H9 (cell line): ENCODE results near the gene RORB. TPM values are rescaled to one million over a fixed set of nuclear protein-coding genes. Genes with fewer than 3 reads are reported as not detected.

Experiments
- DNase-seq: peaks from one replicate; pipeline ENCODE4 v3.0.0-alpha.2; 2017
- H2AFZ ChIP-seq: one replicate; pipeline ENCODE4 v1.6.1; 2013; ENCODE audit warnings: mild to moderate bottlenecking, low read length, control low read depth, moderate library complexity
- H2AK5ac ChIP-seq: 2 replicates; pipeline ENCODE4 v1.6.1; 2013; ENCODE audit warnings: low read length, control low read depth, mixed read lengths; ENCODE audit not compliant: insufficient read length
- H2BK120ac ChIP-seq: one replicate; pipeline ENCODE4 v1.6.1; 2013; ENCODE audit warnings: low read depth, mild to moderate bottlenecking, low read length, control low read depth, inconsistent platforms; ENCODE audit not compliant: poor library complexity, severe bottlenecking
- H2BK12ac ChIP-seq: 2 replicates; pipeline ENCODE4 v1.6.1; 2013; ENCODE audit warnings: low read length, control low read depth, mixed read lengths, low read depth; ENCODE audit not compliant: insufficient read length
- H2BK15ac ChIP-seq: 2 replicates; pipeline ENCODE4 v1.6.1; 2013; ENCODE audit warnings: low read depth, low read length, control low read depth
- H2BK20ac ChIP-seq: one replicate; pipeline ENCODE4 v1.6.1; 2013; ENCODE audit warnings: low read depth, mild to moderate bottlenecking, low read length, control low read depth, inconsistent platforms; ENCODE audit not compliant: poor library complexity, severe bottlenecking
- H2BK5ac ChIP-seq: 2 replicates; pipeline ENCODE4 v1.6.1; 2013; ENCODE audit warnings: low read length, control low read depth, mixed read lengths; ENCODE audit not compliant: insufficient read length
- H3K14ac ChIP-seq: 2 replicates; pipeline ENCODE4 v1.6.1; 2013; ENCODE audit warnings: low read length, control low read depth; ENCODE audit not compliant: insufficient read depth
- H3K18ac ChIP-seq: 2 replicates; pipeline ENCODE4 v1.6.1; 2013; ENCODE audit warnings: low read depth, mild to moderate bottlenecking, mixed read lengths, low read length, control low read depth; ENCODE audit not compliant: insufficient read length
- H3K23ac ChIP-seq: 2 replicates; pipeline ENCODE4 v1.6.1; 2013; ENCODE audit warnings: low read length, control low read depth, mixed read lengths, low read depth; ENCODE audit not compliant: insufficient read length
- H3K23me2 ChIP-seq: 2 replicates; pipeline ENCODE4 v1.6.1; 2013; ENCODE audit warnings: low read depth, mild to moderate bottlenecking, mixed read lengths, low read length, control low read depth; ENCODE audit not compliant: insufficient read length, poor library complexity, severe bottlenecking
- H3K27ac ChIP-seq: 2 replicates; pipeline ENCODE4 v1.5.1; 2013; ENCODE audit warnings: low read length, control low read depth, mixed read lengths, low read depth; ENCODE audit not compliant: insufficient read length
- H3K27me3 ChIP-seq: 2 replicates; pipeline ENCODE4 v1.6.1; 2013; ENCODE audit warnings: low read length, control low read depth, inconsistent platforms; ENCODE audit not compliant: insufficient read depth
- H3K4ac ChIP-seq: 2 replicates; pipeline ENCODE4 v1.6.1; 2013; ENCODE audit warnings: low read depth, mild to moderate bottlenecking, control low read depth, inconsistent platforms, low read length, moderate library complexity
- H3K4me1 ChIP-seq: 2 replicates; pipeline ENCODE4 v1.6.1; 2013; ENCODE audit warnings: low read length, control low read depth, inconsistent platforms; ENCODE audit not compliant: insufficient read depth
- H3K4me2 ChIP-seq: 2 replicates; pipeline ENCODE4 v1.6.1; 2013; ENCODE audit warnings: low read length, control low read depth, mixed read lengths; ENCODE audit not compliant: insufficient read length, insufficient read depth
- H3K56ac ChIP-seq: 2 replicates; pipeline ENCODE4 v1.6.1; 2013; ENCODE audit warnings: low read depth, mild to moderate bottlenecking, mixed read lengths, low read length, control low read depth; ENCODE audit not compliant: insufficient read length
- H3K79me1 ChIP-seq: 2 replicates; pipeline ENCODE4 v1.6.1; 2013; ENCODE audit warnings: low read depth, mild to moderate bottlenecking, moderate library complexity, low read length, control low read depth, inconsistent platforms; ENCODE audit not compliant: insufficient read depth, poor library complexity, severe bottlenecking
- H3K79me2 ChIP-seq: 2 replicates; pipeline ENCODE4 v1.6.1; 2013; ENCODE audit warnings: low read length, control low read depth, inconsistent platforms; ENCODE audit not compliant: insufficient read depth
- H3K9ac ChIP-seq: 2 replicates; pipeline ENCODE4 v1.6.1; 2013; ENCODE audit warnings: low read length, control low read depth, mixed read lengths; ENCODE audit not compliant: insufficient read length; ENCODE audit errors: extremely low read depth
- H3K9me3 ChIP-seq: one replicate; pipeline ENCODE4 v1.6.1; 2013; ENCODE audit warnings: low read depth, low read length, inconsistent platforms; ENCODE audit not compliant: control insufficient read depth
- H3T11ph ChIP-seq: one replicate; pipeline ENCODE4 v1.6.1; 2013; ENCODE audit warnings: mild to moderate bottlenecking, low read length, control low read depth, inconsistent platforms
- H4K20me1 ChIP-seq: one replicate; pipeline ENCODE4 v1.6.1; 2013; ENCODE audit not compliant: control insufficient read depth, insufficient read length, insufficient read depth
- H4K5ac ChIP-seq: 2 replicates; pipeline ENCODE4 v1.6.1; 2013; ENCODE audit warnings: low read depth, mild to moderate bottlenecking, mixed read lengths, low read length, control low read depth; ENCODE audit not compliant: insufficient read length
- H4K8ac ChIP-seq: replicated peaks from 2 replicates; pipeline ENCODE4 v1.6.1; 2013; ENCODE audit warnings: low read length, control low read depth, mixed read lengths, low read depth; ENCODE audit not compliant: insufficient read length
- H4K91ac ChIP-seq: 2 replicates; pipeline ENCODE4 v1.6.1; 2013; ENCODE audit warnings: low read depth, mild to moderate bottlenecking, moderate library complexity, mixed read lengths, low read length, control low read depth; ENCODE audit not compliant: insufficient read length
- H3K27ac Mint-ChIP-seq, 3 experiments: 2 replicates in 2 of 3; 3 replicates in 1 of 3; pipeline ENCODE4 v1.8.0; 2020 to 2021; ENCODE audit warnings: mixed read lengths in 3 of 3, mild to moderate bottlenecking in 1 of 3, moderate library complexity in 1 of 3
- H3K27me3 Mint-ChIP-seq: 2 replicates; pipeline ENCODE4 v1.8.0; 2021; ENCODE audit warnings: low read depth, mild to moderate bottlenecking, moderate library complexity, mixed read lengths
- H3K36me3 Mint-ChIP-seq, 3 experiments: 2 replicates in 2 of 3; 3 replicates in 1 of 3; pipeline ENCODE4 v1.8.0; 2020 to 2021; ENCODE audit warnings: low read depth in 3 of 3, mixed read lengths in 3 of 3; ENCODE audit not compliant: insufficient read depth in 1 of 3
- H3K4me1 Mint-ChIP-seq, 2 experiments: 2 replicates each; pipeline ENCODE4 v1.8.0; 2020; ENCODE audit warnings: mixed read lengths in 2 of 2
- H3K4me3 Mint-ChIP-seq, 2 experiments: 2 replicates in 1 of 2; 3 replicates in 1 of 2; pipeline ENCODE4 v1.8.0; 2020 to 2021; ENCODE audit warnings: mild to moderate bottlenecking in 2 of 2, mixed read lengths in 2 of 2, moderate library complexity in 1 of 2
- H3K9me3 Mint-ChIP-seq, 2 experiments: 2 replicates in 1 of 2; 3 replicates in 1 of 2; pipeline ENCODE4 v1.8.0; 2020; ENCODE audit warnings: mild to moderate bottlenecking in 2 of 2, mixed read lengths in 2 of 2, moderate library complexity in 1 of 2
- WGBS: extraction: QIAGEN DNeasy Blood & Tissue Kit; methylation state at CpG from one replicate; pipeline ENCODE4 v1.1.7; 2013; ENCODE audit warnings: missing lambda C conversion rate, low lambda C conversion rate, mixed read lengths; ENCODE audit not compliant: insufficient read length; ENCODE audit errors: extremely low coverage; 5-methylcytosine and 5-hydroxymethylcytosine counted together
- total RNA-seq: library from RNA; stranded (reverse); gene quantifications from 2 replicates; pipeline ENCODE4 v1.2.1, GENCODE V29; 2021
- TF ChIP-seq, protein P1 (sequence below): fragments of 200-600 bp; sonication (generic); conservative IDR thresholded peaks from 3 replicates; pipeline ENCODE4 v1.8.0; 2021; ENCODE audit warnings: antibody characterized with exemption, mild to moderate bottlenecking

RORB gene
- total RNA-seq, 1 experiment from 2014 or later = 0.31 TPM

- Histone ChIP-seq H2AK5ac (no peak overlapping the region), H3K9ac (no peak overlapping the region)
Observed at GRCh38 chr9:74570879-74571512, 73.9 kb downstream of the RORB start.

More at GRCh38 chr9:74570879-74571512, 73.9 kb downstream of the RORB start:
- DNase-seq = no peak
- Histone ChIP-seq H3K27me3 (no peaks in the 10 kb centered on the region), H3K56ac (no peak overlapping the region), H4K5ac (no peak overlapping the region), H3K18ac (no peak overlapping the region), H3T11ph (no peak overlapping the region), H3K4me2 (no peak overlapping the region), H3K23ac (no peak overlapping the region), H3K4me1 (peaks cover 7% of the 10 kb centered on the region; the same call in 1 of the 2 replicates), H2BK120ac (no peak overlapping the region), H2BK15ac (no peak overlapping the region), H3K27ac (no peak overlapping the region), H2BK12ac (no peak overlapping the region), H3K79me1 (no peaks in the 10 kb centered on the region), H2BK20ac (no peak overlapping the region), H4K20me1 (no peaks in the 10 kb centered on the region), H3K4ac (no peak overlapping the region), H4K91ac (no peak overlapping the region), H2AFZ (no peak overlapping the region), H3K23me2 (no peaks in the 10 kb centered on the region), H2BK5ac (no peak overlapping the region), H3K79me2 (no peaks in the 10 kb centered on the region), H4K8ac (no peak overlapping the region), H3K14ac (no peak overlapping the region), H3K9me3 (no peaks in the 10 kb centered on the region)
- Mint-ChIP-seq H3K36me3 (no peaks in the 10 kb centered on the region), H3K4me3 (no peak overlapping the region), H3K4me1 (peaks cover 30 to 39% of the 10 kb centered on the region in 2 experiments), H3K27me3 (no peaks in the 10 kb centered on the region), H3K27ac (peak overlapping the region in 2 of 3 experiments; percentile 21 to 58; a peak in 3 of 7 replicates), H3K9me3 (no peaks in the 10 kb centered on the region)
- no CpG with 5 or more reads among the region's 4 CpGs for WGBS
- TF ChIP-seq, protein P1, sequence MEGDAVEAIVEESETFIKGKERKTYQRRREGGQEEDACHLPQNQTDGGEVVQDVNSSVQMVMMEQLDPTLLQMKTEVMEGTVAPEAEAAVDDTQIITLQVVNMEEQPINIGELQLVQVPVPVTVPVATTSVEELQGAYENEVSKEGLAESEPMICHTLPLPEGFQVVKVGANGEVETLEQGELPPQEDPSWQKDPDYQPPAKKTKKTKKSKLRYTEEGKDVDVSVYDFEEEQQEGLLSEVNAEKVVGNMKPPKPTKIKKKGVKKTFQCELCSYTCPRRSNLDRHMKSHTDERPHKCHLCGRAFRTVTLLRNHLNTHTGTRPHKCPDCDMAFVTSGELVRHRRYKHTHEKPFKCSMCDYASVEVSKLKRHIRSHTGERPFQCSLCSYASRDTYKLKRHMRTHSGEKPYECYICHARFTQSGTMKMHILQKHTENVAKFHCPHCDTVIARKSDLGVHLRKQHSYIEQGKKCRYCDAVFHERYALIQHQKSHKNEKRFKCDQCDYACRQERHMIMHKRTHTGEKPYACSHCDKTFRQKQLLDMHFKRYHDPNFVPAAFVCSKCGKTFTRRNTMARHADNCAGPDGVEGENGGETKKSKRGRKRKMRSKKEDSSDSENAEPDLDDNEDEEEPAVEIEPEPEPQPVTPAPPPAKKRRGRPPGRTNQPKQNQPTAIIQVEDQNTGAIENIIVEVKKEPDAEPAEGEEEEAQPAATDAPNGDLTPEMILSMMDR = peak; percentile 85
